Osteoblast (primary cell): ENCODE measurements around the gene NDUFAF2. TPM values are rescaled to one million over a fixed set of nuclear protein-coding genes. Genes with fewer than 3 reads are reported as not detected.

ENCODE experiments used
- DNase-seq: peaks from one replicate; pipeline ENCODE4 v3.0.0; 2011; ENCODE audit warnings: low spot score, mixed read lengths; ENCODE audit not compliant: insufficient read length; ENCODE audit errors: missing footprints
- H2AFZ ChIP-seq: 2 replicates; pipeline ENCODE4 v1.6.0; 2011; ENCODE audit warnings: mild to moderate bottlenecking, low read length
- H3K27ac ChIP-seq: 2 replicates; pipeline ENCODE4 v1.5.1; 2011; ENCODE audit warnings: mild to moderate bottlenecking, low read depth, low read length, moderate library complexity
- H3K27me3 ChIP-seq: 2 replicates; pipeline ENCODE4 v1.6.0; 2012; ENCODE audit warnings: mild to moderate bottlenecking, control low read depth, inconsistent platforms, low read length, moderate library complexity; ENCODE audit not compliant: insufficient read depth
- H3K36me3 ChIP-seq: 2 replicates; pipeline ENCODE4 v1.5.1; 2011; ENCODE audit warnings: mild to moderate bottlenecking, low read length, control low read depth, moderate library complexity; ENCODE audit not compliant: insufficient read depth
- H3K4me1 ChIP-seq: 2 replicates; pipeline ENCODE4 v1.5.1; 2011; ENCODE audit warnings: mild to moderate bottlenecking, low read length, control low read depth, moderate library complexity; ENCODE audit not compliant: insufficient read depth
- H3K4me2 ChIP-seq: 2 replicates; pipeline ENCODE4 v1.6.0; 2011; ENCODE audit warnings: mild to moderate bottlenecking, low read length; ENCODE audit not compliant: insufficient read depth
- H3K4me3 ChIP-seq: fragments of 200-600 bp; sonication (generic); 3 replicates; pipeline ENCODE4 v1.5.1; 2012; ENCODE audit warnings: mild to moderate bottlenecking, low read length, inconsistent platforms; ENCODE audit not compliant: insufficient read depth
- H3K79me2 ChIP-seq: 2 replicates; pipeline ENCODE4 v1.6.0; 2012; ENCODE audit warnings: mild to moderate bottlenecking, low read length, control low read depth, inconsistent platforms; ENCODE audit not compliant: insufficient read depth
- H3K9me3 ChIP-seq: 2 replicates; pipeline ENCODE4 v1.5.1; 2011; ENCODE audit warnings: low read depth, low read length, control low read depth
- H4K20me1 ChIP-seq: 2 replicates; pipeline ENCODE4 v1.6.0; 2012; ENCODE audit warnings: mild to moderate bottlenecking, low read length, control low read depth; ENCODE audit not compliant: insufficient read depth
- total RNA-seq: library from RNA; depleted of rRNA; stranded (reverse); fragments of >200 nt; gene quantifications from 2 replicates; pipeline ENCODE4 v1.2.3, GENCODE V29; 2012
- TF ChIP-seq, protein P1 (sequence below): IDR thresholded peaks from 2 replicates; pipeline ENCODE4 v1.5.1; 2011; ENCODE audit warnings: mild to moderate bottlenecking, low read depth, low read length, moderate library complexity; ENCODE audit errors: extremely low read depth

NDUFAF2 gene
- total RNA-seq, 1 donor: 22.1 TPM

DNA sequence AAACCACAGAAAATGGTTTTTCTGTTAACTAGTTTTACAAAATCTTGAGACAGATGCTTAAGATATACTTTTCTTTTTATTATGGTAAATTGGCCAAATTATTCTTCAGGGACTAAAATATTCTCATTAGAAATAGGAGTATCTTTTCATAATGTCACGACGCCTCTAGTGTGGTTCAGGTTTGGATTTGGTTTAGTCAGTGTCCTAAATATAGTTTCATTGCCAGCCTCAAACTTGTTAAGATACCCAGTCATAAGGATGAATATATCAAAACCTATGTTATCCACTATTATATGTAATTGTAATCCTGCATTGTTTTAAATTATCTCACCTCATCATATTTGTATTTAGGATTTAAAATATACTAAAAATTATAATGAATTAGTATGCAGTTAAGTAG is 13.7 kb downstream of the NDUFAF2 start:
- Histone ChIP-seq H3K4me3 (no peak overlapping the region), H3K4me2 (no peak overlapping the region), H3K79me2 (peaks cover 58% of the 10 kb centered on the region), H3K4me1 (no peaks in the 10 kb centered on the region), H3K27ac (no peak overlapping the region), H3K9me3 (no peaks in the 10 kb centered on the region), H3K27me3 (no peaks in the 10 kb centered on the region), H4K20me1 (no peaks in the 10 kb centered on the region), H2AFZ (no peak overlapping the region), H3K36me3 (no peaks in the 10 kb centered on the region)
- TF ChIP-seq, protein P1, sequence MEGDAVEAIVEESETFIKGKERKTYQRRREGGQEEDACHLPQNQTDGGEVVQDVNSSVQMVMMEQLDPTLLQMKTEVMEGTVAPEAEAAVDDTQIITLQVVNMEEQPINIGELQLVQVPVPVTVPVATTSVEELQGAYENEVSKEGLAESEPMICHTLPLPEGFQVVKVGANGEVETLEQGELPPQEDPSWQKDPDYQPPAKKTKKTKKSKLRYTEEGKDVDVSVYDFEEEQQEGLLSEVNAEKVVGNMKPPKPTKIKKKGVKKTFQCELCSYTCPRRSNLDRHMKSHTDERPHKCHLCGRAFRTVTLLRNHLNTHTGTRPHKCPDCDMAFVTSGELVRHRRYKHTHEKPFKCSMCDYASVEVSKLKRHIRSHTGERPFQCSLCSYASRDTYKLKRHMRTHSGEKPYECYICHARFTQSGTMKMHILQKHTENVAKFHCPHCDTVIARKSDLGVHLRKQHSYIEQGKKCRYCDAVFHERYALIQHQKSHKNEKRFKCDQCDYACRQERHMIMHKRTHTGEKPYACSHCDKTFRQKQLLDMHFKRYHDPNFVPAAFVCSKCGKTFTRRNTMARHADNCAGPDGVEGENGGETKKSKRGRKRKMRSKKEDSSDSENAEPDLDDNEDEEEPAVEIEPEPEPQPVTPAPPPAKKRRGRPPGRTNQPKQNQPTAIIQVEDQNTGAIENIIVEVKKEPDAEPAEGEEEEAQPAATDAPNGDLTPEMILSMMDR: no peak
- DNase-seq: no peak

GRCh38 chr5:60959156-60959555 is 14.2 kb downstream of the NDUFAF2 start:
- Histone ChIP-seq H3K4me2 (no peak overlapping the region), H3K79me2 (peaks cover 54% of the 10 kb centered on the region), H3K36me3 (no peaks in the 10 kb centered on the region), H3K27me3 (no peaks in the 10 kb centered on the region), H3K4me3 (no peak overlapping the region), H4K20me1 (no peaks in the 10 kb centered on the region), H3K9me3 (no peaks in the 10 kb centered on the region), H2AFZ (no peak overlapping the region), H3K4me1 (no peaks in the 10 kb centered on the region), H3K27ac (no peak overlapping the region)
- TF ChIP-seq, protein P1: peak; percentile 44
- no peak for DNase-seq

- Histone ChIP-seq H3K9me3 (no peaks in the 10 kb centered on the region), H3K79me2 (peaks cover 52% of the 10 kb centered on the region), H3K27me3 (no peaks in the 10 kb centered on the region), H3K27ac (no peak overlapping the region), H4K20me1 (no peaks in the 10 kb centered on the region), H2AFZ (no peak overlapping the region), H3K36me3 (no peaks in the 10 kb centered on the region), H3K4me3 (no peak overlapping the region), H3K4me1 (no peaks in the 10 kb centered on the region), H3K4me2 (no peak overlapping the region)
- DNase-seq: no peak
- TF ChIP-seq, protein P1: peak; percentile 59
These were observed 15.6 kb downstream of the NDUFAF2 start for GRCh38 chr5:60960591-60960990.

GRCh38 chr5:60961685-60962084 is 16.7 kb downstream of the NDUFAF2 start:
- H3K4me2 ChIP-seq: no peak overlapping the region
- no peaks in the 10 kb centered on the region for H3K4me1 ChIP-seq
- H3K27ac ChIP-seq: no peak overlapping the region
- TF ChIP-seq, protein P1: no peak
- H4K20me1 ChIP-seq: peaks cover 5% of the 10 kb centered on the region
- no peaks in the 10 kb centered on the region for H3K27me3 ChIP-seq
- H3K4me3 ChIP-seq: no peak overlapping the region
- DNase-seq: no peak
- H2AFZ ChIP-seq: no peak overlapping the region
- no peaks in the 10 kb centered on the region for H3K9me3 ChIP-seq
- peaks cover 54% of the 10 kb centered on the region for H3K79me2 ChIP-seq
- H3K36me3 ChIP-seq: no peaks in the 10 kb centered on the region
